K562 (cell line): ENCODE results near the gene RNF123. TPM values are rescaled to one million over a fixed set of nuclear protein-coding genes. Genes with fewer than 3 reads are reported as not detected.

Source experiments
- CHD1 ChIP-seq: fragments of 200-600 bp; sonication (generic); IDR thresholded peaks from one replicate; pipeline ENCODE4 v1.6.1; 2012; ENCODE audit warnings: mild to moderate bottlenecking, moderate library complexity, low read length, inconsistent platforms
- GATA2 ChIP-seq: sonication (generic); formaldehyde crosslinking; IDR thresholded peaks from 2 replicates; pipeline ENCODE4 v1.4.0; 2020; ENCODE audit warnings: mild to moderate bottlenecking, missing genetic modification reagents
- MEF2D ChIP-seq: conservative IDR thresholded peaks from 2 replicates; pipeline ENCODE4 v1.6.1; 2016; ENCODE audit warnings: low read depth, missing genetic modification characterization, missing compliant biosample characterization
- NR4A1 ChIP-seq, 2 experiments: fragments of 250-450 bp in 1 of 2; fragments of 450-650 bp in 1 of 2; sonication (Bioruptor Pico) in 1 of 2; IDR thresholded peaks; 2 replicates each; pipeline versions ENCODE4 v1.4.0 to v1.6.1; 2016 to 2020; ENCODE audit warnings: mild to moderate bottlenecking in 2 of 2, missing compliant biosample characterization in 1 of 2, missing genetic modification characterization in 1 of 2, moderate library complexity in 1 of 2
- PHF8 ChIP-seq: fragments of 200-600 bp; sonication (generic); IDR thresholded peaks from 2 replicates; pipeline ENCODE4 v1.6.1; 2012; ENCODE audit warnings: mixed run types, mild to moderate bottlenecking, inconsistent platforms, low read length, moderate library complexity, borderline replicate concordance
- RBBP5 ChIP-seq: fragments of 200-600 bp; sonication (generic); IDR thresholded peaks from 2 replicates; pipeline ENCODE4 v1.6.1; 2012; ENCODE audit warnings: borderline replicate concordance, mild to moderate bottlenecking, low read length, control low read depth, inconsistent platforms; ENCODE audit not compliant: insufficient read depth, poor library complexity, severe bottlenecking
- SREBF2 ChIP-seq: sonication (generic); formaldehyde crosslinking; IDR thresholded peaks from 2 replicates; pipeline ENCODE4 v1.4.0; 2020; ENCODE audit warnings: mild to moderate bottlenecking, missing genetic modification reagents
- ZNF184 ChIP-seq: sonication (generic); formaldehyde crosslinking; IDR thresholded peaks from 2 replicates; pipeline ENCODE4 v1.5.0; 2020; ENCODE audit warnings: missing genetic modification reagents
- ZNF384 ChIP-seq: IDR thresholded peaks from 2 replicates; pipeline ENCODE4 v1.6.1; 2012; ENCODE audit warnings: low read depth, low read length, improper control_type of control experiment
- ZNF583 ChIP-seq: fragments of 250-450 bp; sonication (Bioruptor Pico); IDR thresholded peaks from 2 replicates; pipeline ENCODE4 v1.4.0; 2020
- ZNF584 ChIP-seq: fragments of 200-800 bp; sonication (Bioruptor generic); IDR thresholded peaks from 2 replicates; pipeline ENCODE4 v1.6.1; 2016; ENCODE audit warnings: low read depth, mild to moderate bottlenecking, missing genetic modification characterization, missing compliant biosample characterization
- polyA plus RNA-seq, 8 experiments: library from polyadenylated mRNA; depleted of rRNA in 4 of 8; stranded (reverse) in 5 of 8; unstranded in 3 of 8; fragments of >200 nt; fragmentation: Nextera tagmentation in 2 of 8; fragmentation: Illumina TruSeq in 1 of 8; extraction: Ambion mirVana in 2 of 8; extraction: Trizol in 1 of 8; gene quantifications; 2 replicates each; pipeline versions ENCODE4 v1.2.1 to v1.2.3, GENCODE V29; 2011 to 2014; ENCODE audit warnings: inconsistent platforms in 1 of 8, missing spikeins in 1 of 8
- total RNA-seq, 7 experiments: library from RNA; depleted of rRNA in 6 of 7; stranded (reverse); fragments of >200 nt in 6 of 7; fragmentation: Illumina TruSeq in 2 of 7; extraction: Trizol in 2 of 7; gene quantifications; 2 replicates each; pipeline versions ENCODE4 v1.2.1 to v1.2.3, GENCODE V29; 2011 to 2021; ENCODE audit warnings: low replicate concordance in 1 of 7
- TF ChIP-seq, protein P1 (sequence below): sonication (generic); formaldehyde crosslinking; IDR thresholded peaks from 2 replicates; pipeline ENCODE4 v1.9.0; 2022; ENCODE audit warnings: mild to moderate bottlenecking, missing genetic modification reagents
- TF ChIP-seq, protein P2 (sequence below): sonication (generic); formaldehyde crosslinking; IDR thresholded peaks from 2 replicates; pipeline ENCODE4 v1.8.0; 2022; ENCODE audit warnings: mild to moderate bottlenecking, missing genetic modification reagents
- TF ChIP-seq, protein P3 (sequence below): sonication (generic); formaldehyde crosslinking; IDR thresholded peaks from 2 replicates; pipeline ENCODE4 v1.8.0; 2022; ENCODE audit warnings: missing genetic modification reagents, mild to moderate bottlenecking, moderate library complexity, borderline replicate concordance
- TF ChIP-seq, protein P4 (sequence below): sonication (generic); formaldehyde crosslinking; IDR thresholded peaks from 2 replicates; pipeline ENCODE4 v1.8.1; 2023; ENCODE audit warnings: mild to moderate bottlenecking, missing genetic modification reagents
- TF ChIP-seq, protein P5 (sequence below): sonication (generic); IDR thresholded peaks from 2 replicates; pipeline ENCODE4 v1.6.1; 2016

RNF123 gene
- total and polyA plus RNA-seq, 9 of the 15 experiments (the other 6 are each of a cell fraction or from before 2014, with no cell fraction given): 8.7 to 53.1 (median 17.5) TPM

DNA sequence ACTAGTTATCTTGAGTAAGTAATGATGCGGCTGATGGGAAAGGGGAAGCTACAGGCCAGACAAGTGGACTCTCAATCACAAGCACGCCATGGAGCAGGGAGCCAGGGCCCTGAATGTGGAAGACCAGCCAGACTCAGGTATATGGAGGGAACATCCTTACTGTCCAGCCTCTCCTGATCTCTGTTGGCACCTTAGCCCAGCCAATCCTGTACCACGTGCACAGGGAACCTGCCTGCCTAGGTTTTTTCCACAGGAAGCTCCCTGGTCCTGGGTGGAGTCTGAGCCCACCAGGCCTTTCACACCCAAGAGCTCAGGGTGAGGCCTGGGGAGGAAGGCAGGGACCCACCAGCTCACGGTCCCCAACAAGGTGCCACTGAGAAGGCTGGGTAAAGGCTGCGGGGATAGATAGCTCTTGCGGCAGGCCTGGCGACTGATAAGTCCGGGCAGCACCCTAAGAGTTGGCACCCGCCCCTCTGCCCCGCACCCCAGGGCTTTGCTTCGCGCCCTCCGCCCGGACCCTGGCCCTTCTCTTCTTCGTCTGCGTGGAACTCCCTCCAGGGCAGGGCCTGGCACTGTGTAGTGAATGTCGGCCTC lies 16.1 kb upstream of the RNF123 start (continued):
- TF ChIP-seq MEF2D (tag) (0 out of 2 replicates have a peak, but pooled peaks have one; percentile 14), RBBP5 (peak; percentile 37), ZNF583 (no peak), ZNF384 (peak; percentile 30; the same call in 1 of the 2 replicates), SREBF2 (peak; percentile 43; the same call in 1 of the 2 replicates), NR4A1 (CRISPR knock-in tag; IDR thresholded peaks at IDR 0.05) (no peak), NR4A1 (tag; IDR thresholded peaks at IDR 0.05) (0 out of 2 replicates have a peak, but pooled peaks have one; percentile 32), GATA2 (0 out of 2 replicates have a peak, but pooled peaks have one; percentile 26), ZNF184 (CRISPR knock-in tag) (no peak), CHD1 (peak; percentile 64), PHF8 (peak; percentile 24; the same call in 1 of the 2 replicates), ZNF584 (no peak)
- TF ChIP-seq, protein P1, sequence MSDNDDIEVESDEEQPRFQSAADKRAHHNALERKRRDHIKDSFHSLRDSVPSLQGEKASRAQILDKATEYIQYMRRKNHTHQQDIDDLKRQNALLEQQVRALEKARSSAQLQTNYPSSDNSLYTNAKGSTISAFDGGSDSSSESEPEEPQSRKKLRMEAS (CRISPR knock-in tag): peak; percentile 64; the same call in 1 of the 2 replicates
- TF ChIP-seq, protein P2, sequence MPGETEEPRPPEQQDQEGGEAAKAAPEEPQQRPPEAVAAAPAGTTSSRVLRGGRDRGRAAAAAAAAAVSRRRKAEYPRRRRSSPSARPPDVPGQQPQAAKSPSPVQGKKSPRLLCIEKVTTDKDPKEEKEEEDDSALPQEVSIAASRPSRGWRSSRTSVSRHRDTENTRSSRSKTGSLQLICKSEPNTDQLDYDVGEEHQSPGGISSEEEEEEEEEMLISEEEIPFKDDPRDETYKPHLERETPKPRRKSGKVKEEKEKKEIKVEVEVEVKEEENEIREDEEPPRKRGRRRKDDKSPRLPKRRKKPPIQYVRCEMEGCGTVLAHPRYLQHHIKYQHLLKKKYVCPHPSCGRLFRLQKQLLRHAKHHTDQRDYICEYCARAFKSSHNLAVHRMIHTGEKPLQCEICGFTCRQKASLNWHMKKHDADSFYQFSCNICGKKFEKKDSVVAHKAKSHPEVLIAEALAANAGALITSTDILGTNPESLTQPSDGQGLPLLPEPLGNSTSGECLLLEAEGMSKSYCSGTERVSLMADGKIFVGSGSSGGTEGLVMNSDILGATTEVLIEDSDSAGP (CRISPR knock-in tag): no peak
- TF ChIP-seq, protein P3, sequence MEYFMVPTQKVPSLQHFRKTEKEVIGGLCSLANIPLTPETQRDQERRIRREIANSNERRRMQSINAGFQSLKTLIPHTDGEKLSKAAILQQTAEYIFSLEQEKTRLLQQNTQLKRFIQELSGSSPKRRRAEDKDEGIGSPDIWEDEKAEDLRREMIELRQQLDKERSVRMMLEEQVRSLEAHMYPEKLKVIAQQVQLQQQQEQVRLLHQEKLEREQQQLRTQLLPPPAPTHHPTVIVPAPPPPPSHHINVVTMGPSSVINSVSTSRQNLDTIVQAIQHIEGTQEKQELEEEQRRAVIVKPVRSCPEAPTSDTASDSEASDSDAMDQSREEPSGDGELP (CRISPR knock-in tag): 0 out of 2 replicates have a peak, but pooled peaks have one; percentile 42
- TF ChIP-seq, protein P4, sequence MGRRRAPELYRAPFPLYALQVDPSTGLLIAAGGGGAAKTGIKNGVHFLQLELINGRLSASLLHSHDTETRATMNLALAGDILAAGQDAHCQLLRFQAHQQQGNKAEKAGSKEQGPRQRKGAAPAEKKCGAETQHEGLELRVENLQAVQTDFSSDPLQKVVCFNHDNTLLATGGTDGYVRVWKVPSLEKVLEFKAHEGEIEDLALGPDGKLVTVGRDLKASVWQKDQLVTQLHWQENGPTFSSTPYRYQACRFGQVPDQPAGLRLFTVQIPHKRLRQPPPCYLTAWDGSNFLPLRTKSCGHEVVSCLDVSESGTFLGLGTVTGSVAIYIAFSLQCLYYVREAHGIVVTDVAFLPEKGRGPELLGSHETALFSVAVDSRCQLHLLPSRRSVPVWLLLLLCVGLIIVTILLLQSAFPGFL: no peak
- TF ChIP-seq, protein P5, sequence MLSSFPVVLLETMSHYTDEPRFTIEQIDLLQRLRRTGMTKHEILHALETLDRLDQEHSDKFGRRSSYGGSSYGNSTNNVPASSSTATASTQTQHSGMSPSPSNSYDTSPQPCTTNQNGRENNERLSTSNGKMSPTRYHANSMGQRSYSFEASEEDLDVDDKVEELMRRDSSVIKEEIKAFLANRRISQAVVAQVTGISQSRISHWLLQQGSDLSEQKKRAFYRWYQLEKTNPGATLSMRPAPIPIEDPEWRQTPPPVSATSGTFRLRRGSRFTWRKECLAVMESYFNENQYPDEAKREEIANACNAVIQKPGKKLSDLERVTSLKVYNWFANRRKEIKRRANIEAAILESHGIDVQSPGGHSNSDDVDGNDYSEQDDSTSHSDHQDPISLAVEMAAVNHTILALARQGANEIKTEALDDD: peak; percentile 55; the same call in 1 of the 2 replicates
